ENCODE data around the gene CYP24A1.

Gene CYP24A1

DNA sequence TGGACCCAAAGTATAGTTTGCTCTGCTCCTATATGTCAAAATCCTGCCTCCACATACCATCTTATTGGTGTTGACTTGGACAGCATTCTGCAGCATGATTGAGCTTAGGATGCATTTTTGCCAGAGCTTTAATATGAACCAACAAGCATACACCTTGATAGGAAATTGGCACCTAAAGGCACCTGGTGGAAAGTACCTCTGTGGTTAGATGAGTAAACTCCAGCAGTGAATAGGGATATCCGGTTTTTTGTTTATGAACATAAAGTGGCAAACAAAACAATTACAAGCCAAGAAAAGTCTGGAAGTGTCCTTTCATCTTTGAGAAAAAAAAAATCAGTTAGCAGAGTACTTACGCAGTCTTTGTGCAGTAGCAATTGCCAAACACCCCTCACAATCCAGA lies 6.2 kb upstream of the CYP24A1 start:
- in situ Hi-C loops (cut with MboI; ENCODE audit: low sequenced_read_pairs), result no loop called here

DNA sequence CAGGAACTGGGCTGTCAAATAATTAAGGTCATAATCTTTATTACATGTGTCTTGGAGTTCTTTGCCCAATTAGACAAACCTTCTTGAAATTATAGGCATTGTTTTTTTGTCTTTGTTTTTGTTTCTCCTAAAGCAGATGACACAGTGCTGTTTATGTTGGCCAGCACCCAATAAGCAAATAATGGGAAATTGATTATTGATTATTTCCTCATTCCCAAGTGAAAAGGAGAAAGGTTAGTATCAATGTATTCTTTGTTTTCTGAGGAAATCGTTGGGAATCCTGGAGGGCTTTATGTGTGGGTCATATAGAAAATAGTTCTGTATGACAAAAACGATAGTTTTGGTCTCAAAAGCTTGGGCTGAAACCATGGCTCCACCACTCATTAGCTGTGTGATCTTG lies 4.5 kb upstream of the CYP24A1 start:
- in situ Hi-C loops (cut with MboI; ENCODE audit: low sequenced_read_pairs), result no loop called here

DNA sequence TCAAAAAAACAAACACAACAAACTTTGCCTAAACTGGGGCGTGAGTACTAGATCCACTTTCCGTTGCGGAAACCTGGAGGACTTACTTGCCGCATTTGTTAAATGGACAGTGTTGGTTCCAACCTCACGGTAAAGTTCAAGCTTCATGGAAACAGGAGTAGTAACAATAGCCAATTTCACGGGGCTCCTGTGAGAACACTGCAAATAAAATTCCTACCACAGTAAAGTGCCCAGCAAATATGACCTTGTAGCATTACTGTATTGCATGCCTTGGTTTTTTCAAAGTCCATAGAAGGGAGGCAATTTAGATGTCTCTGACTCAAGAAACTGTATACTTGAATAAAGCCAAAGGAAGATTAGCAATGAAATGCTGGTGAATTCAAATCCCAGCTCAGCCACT lies 3.6 kb upstream of the CYP24A1 start:
- in situ Hi-C loops (cut with MboI; ENCODE audit: low sequenced_read_pairs), result no loop called here

DNA sequence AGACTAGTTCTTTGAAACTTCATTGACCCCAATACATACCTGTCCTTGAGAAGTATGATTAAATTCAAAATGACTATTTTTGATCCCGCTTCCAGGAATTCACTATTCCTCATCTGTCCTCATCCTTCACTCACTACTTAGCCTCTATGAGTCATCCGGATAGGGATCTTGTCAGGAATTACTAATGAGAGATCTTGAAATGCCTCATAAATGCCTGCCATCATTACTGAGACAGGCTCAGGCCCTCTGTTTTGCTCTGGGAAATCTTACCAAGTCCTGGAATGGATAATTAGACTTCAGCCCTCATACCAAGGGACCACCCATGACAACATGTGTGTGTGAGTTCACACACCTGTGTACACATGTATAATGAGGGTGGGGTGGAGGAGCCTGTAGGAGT lies 2.8 kb upstream of the CYP24A1 start:
- in situ Hi-C loops (cut with MboI; ENCODE audit: low sequenced_read_pairs), result no loop called here

- in situ Hi-C loops (cut with MboI; ENCODE audit: low sequenced_read_pairs), result no loop called here
These were observed 830 bp upstream of the CYP24A1 start for GRCh38 chr20:54174457-54175175.

DNA sequence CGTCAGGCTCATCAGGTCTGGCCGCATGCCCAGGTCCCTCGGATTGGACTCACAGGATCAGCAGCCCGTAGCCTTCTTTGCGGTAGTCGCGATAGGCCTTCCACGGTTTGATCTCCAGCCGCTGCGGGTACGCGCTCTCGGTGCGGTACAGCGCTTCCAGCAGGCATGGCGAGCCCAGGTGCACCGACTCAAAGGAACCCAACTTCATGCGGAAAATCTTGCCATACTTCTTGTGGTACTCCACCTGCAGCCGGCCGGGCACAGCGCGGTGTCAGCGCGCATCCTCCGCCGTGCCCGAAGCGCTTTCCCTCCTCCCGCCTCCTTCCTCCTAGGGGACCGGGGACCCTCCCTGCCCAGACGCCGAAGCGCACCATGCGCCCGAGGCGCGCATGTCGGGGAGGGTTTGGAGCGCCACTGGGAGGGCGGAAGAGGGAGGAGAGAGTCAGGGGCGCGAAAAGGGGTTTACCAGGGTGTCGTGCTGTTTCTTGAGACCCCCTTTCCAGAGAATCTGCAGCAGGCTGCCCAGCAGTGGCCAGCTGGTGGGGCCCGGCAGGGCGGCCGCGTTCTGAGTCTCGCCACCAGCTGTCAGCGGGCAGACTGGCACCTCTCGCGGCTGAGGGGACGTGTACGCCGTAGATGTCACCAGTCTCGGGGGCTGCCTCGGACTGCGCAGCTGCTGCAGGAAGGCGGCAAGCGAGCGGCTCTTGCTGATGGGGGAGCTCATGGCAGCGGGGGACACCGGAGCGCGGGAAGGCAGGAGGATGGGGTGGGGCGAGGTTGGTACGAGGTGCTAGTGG lies 732 bp downstream of the CYP24A1 start:
- in situ Hi-C loops (cut with MboI; ENCODE audit: low sequenced_read_pairs), result no loop called here

DNA sequence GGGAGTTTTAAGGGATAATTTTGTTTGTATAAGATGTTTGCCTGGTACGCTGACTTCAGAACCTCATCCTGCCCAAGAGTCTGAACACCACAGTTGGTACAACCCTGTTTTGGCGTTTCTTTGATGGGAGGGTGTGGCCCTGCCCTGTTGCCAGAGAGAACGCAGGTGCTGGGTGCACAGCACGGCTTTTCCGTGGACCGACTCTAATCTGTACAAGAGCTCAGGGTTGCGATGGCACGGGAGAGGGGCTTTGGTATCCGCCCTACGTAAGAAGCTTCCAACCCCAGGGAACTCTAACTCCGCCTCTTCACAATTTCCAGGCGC lies 1.3 kb downstream of the CYP24A1 start:
- in situ Hi-C loops (cut with MboI; ENCODE audit: low sequenced_read_pairs), result no loop called here

- in situ Hi-C loops (cut with MboI; ENCODE audit: low sequenced_read_pairs), result no loop called here
These were observed 2.8 kb downstream of the CYP24A1 start for GRCh38 chr20:54170963-54171362.

DNA sequence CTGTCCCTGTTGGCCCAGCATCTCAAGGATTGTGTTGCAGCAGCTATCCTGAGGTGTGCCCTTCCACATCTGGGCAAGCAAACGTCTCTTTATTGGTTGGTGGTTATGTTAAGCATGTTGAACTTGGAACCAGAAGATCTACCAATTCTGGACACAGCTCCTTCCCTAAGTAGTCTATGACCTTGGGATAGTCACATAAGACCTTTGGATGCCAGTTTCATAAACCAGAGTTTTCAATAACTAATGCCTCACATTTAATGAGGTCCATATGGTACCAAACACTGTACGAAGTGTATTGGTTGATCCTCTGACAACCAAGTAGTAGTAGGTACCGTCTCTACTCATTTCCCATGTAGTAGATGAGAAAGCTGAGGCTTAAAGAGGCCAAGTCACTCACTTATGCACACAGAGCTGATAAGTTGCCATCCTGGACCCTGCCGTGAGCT lies 3.7 kb downstream of the CYP24A1 start:
- in situ Hi-C loops (cut with MboI; ENCODE audit: low sequenced_read_pairs), result no loop called here

GRCh38 chr20:54168961-54169862 lies 4.6 kb downstream of the CYP24A1 start:
- in situ Hi-C loops (cut with MboI; ENCODE audit: low sequenced_read_pairs), result no loop called here

GRCh38 chr20:54167909-54168872 lies 5.6 kb downstream of the CYP24A1 start:
- in situ Hi-C loops (cut with MboI; ENCODE audit: low sequenced_read_pairs), result no loop called here

DNA sequence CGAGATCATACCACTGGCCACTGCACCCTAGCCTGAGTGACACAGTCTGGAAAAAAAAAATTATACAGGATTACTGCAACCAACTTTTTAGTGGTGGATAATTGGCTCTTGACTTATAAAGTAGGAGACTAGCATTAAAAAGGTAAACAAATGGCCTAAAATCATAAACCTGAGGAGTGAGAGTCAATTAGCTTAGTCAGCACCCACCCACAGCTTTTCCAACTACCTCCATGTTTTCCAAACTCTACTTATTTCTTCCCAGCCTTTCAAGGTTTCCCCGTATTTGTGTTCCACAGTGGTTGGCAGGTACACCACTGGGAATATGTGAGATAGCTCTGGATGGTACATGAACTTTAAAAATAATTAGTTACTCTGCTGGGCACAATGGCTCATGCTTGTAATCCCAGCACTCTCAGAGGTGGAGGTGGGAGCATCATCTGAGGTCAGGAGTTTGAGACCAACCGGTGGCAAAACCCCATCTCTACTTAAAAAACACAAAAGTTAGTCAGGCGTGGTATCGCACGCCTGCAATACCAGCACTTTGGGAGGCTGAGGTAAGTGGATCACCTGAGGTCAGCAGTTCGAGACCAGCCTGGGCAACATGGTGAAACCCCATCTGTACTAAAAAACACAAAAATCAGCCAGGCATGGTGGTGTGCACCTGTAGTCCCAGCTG lies 6.7 kb downstream of the CYP24A1 start:
- in situ Hi-C loops (cut with MboI; ENCODE audit: low sequenced_read_pairs), result no loop called here

GRCh38 chr20:54165803-54166202 lies 8.0 kb downstream of the CYP24A1 start:
- in situ Hi-C loops (cut with MboI; ENCODE audit: low sequenced_read_pairs), result no loop called here

GRCh38 chr20:54165014-54165413 lies 8.8 kb downstream of the CYP24A1 start:
- in situ Hi-C loops (cut with MboI; ENCODE audit: low sequenced_read_pairs), result no loop called here

DNA sequence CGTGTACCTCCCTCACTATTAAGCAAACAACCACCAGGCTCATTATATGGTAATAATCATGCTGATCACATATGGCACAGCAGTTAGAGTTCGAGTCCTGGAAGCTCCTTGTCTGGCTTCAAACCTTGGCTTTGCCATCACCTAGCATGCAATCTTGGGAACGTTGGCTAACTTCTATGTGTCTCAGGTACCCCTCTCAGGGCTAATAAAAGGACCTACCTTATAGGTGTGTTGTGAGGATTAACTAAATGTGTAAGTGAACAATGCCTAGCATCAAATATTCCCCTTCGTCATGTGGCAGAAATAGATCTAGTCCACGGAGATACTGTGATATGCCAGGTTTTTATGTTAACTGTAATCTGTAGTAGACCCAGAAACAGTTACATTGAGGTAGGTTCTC lies 10.4 kb downstream of the CYP24A1 start:
- in situ Hi-C loops (cut with MboI; ENCODE audit: low sequenced_read_pairs), result no loop called here

DNA sequence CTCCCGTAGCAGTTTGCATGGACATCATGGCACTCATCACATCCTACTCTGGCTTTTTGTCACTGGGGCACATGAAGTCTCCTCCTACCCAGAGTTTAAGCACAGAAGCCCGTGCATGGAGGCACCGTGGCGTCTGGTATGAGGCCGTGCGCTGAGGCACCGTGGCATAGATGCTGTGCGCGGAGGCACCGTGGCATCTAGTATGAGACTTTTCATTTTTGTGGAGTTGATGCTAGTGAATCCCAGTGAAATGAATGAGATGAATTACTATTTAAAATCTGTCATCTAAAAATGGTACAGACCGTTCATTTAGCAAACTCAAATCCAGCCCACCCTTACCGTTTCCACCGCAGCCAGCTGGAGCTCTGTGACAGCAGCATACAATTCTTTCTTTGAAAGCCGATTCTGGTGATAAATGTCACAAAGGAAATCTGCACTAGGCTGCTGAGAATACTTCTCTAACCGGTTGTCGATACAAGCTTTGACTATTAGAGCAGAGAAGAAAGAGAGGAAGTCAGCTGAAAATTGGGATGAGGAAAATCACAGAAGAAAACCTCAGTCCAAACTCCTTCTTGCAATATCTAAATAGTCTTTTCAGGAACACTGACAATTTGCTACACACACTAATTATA lies 11.3 kb downstream of the CYP24A1 start:
- in situ Hi-C loops (cut with MboI; ENCODE audit: low sequenced_read_pairs), result no loop called here

DNA sequence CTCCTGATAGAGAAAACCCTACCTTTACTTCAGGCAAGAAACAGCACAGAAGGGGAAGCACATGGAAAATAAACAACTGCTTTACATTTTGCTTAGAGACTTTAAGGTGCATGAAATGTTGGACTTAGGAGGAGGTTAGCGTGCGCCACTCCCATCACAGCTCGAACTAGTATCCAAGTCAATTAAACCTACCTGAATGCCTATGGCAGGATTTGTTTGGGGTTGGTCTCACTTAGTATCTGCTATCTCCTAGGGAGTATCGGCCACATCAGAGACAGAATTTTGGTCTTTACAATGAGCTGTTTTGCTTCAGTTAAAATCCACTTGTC lies 12.0 kb downstream of the CYP24A1 start:
- in situ Hi-C loops (cut with MboI; ENCODE audit: low sequenced_read_pairs), result no loop called here

GRCh38 chr20:54161008-54161820 lies 12.6 kb downstream of the CYP24A1 start:
- in situ Hi-C loops (cut with MboI; ENCODE audit: low sequenced_read_pairs), result no loop called here
